HL-60 (cell line): ENCODE results near the gene PTBP3.

Source experiments
- CTCF ChIP-seq: IDR thresholded peaks from one replicate; pipeline ENCODE4 v1.5.1; 2011; ENCODE audit warnings: low read length, control low read depth, inconsistent platforms; ENCODE audit not compliant: insufficient read depth
- POLR2AphosphoS5 ChIP-seq: IDR thresholded peaks from 2 replicates; pipeline ENCODE4 v1.6.1; 2012; ENCODE audit warnings: low read depth

GRCh38 chr9:112316258-112316943 is 17.0 kb downstream of the PTBP3 start:
- no peak for TF ChIP-seq CTCF
- TF ChIP-seq POLR2AphosphoS5, result no peak
